ENCODE results near the gene PDE3A.

The PDE3A gene

GRCh38 chr12:20523658-20524057, 155.3 kb downstream of the PDE3A start:
- Histone ChIP-seq H4K91ac (ENCODE audit: low read depth, low read length, poor library complexity) (no peak overlapping the region), H3K36me3 (replicated peaks in 1 of 2; ENCODE audit: control insufficient read depth in 2 of 2, insufficient read depth in 2 of 2, low read length in 2 of 2) (peaks cover 0 to 1% of the 10 kb centered on the region in 2 donors), H2AFZ (ENCODE audit: low read length) (no peak overlapping the region), H2AK5ac (ENCODE audit: low read depth, low read length) (no peak overlapping the region), H3K4me1 (ENCODE audit: control insufficient read depth in 2 of 2, insufficient read depth in 1 of 2, low read depth in 1 of 2, low read length in 2 of 2) (peaks cover 0 to 5% of the 10 kb centered on the region in 2 donors), H3K23ac (ENCODE audit: low read depth, low read length, poor library complexity) (no peak overlapping the region), H2BK120ac (ENCODE audit: low read depth, low read length) (no peak overlapping the region), H3K27me3 (ENCODE audit: control insufficient read depth in 3 of 3, insufficient read depth in 3 of 3, low read depth in 1 of 3, low read length in 3 of 3) (no peaks in the 10 kb centered on the region), H2BK15ac (ENCODE audit: low read length) (no peak overlapping the region), H3K14ac (ENCODE audit: low read length) (no peak overlapping the region), H2BK12ac (ENCODE audit: low read length) (no peak overlapping the region), H3K4ac (ENCODE audit: low read length) (no peak overlapping the region), H2BK5ac (ENCODE audit: low read length) (no peak overlapping the region), H3K4me2 (ENCODE audit: insufficient read depth, low read length, poor library complexity, severe bottlenecking) (no peak overlapping the region), H3K9ac (ENCODE audit: low read depth, low read length, poor library complexity) (no peak overlapping the region), H4K8ac (ENCODE audit: low read depth, low read length) (no peak overlapping the region), H3K18ac (ENCODE audit: low read length) (no peak overlapping the region), H3K4me3 (ENCODE audit: low read length in 2 of 2) (no peak overlapping the region), H3K27ac (replicated peaks; ENCODE audit: low read length) (no peak overlapping the region), H3K79me1 (ENCODE audit: low read depth, low read length) (no peaks in the 10 kb centered on the region), H3K9me3 (replicated peaks in 1 of 2; ENCODE audit: control insufficient read depth in 2 of 2, insufficient read depth in 1 of 2, low read depth in 1 of 2, low read length in 2 of 2) (no peaks in the 10 kb centered on the region)
- DNase-seq (ENCODE audit: low spot score), result no peak
- WGBS, 2 donors (ENCODE audit: extremely low coverage in 2 of 2, insufficient read length in 2 of 2, insufficient replicate concordance in 1 of 2), result no CpG with 5 or more reads among the region's 2 CpGs

- H3K4ac ChIP-seq (ENCODE audit: low read length), result no peak overlapping the region
- no peak overlapping the region for H3K27ac ChIP-seq (replicated peaks; ENCODE audit: low read length)
- H3K4me1 ChIP-seq (ENCODE audit: control insufficient read depth in 2 of 2, insufficient read depth in 1 of 2, low read depth in 1 of 2, low read length in 2 of 2), result peaks cover 0 to 5% of the 10 kb centered on the region in 2 donors
- no CpG with 5 or more reads among the region's 5 CpGs for WGBS, 2 donors (ENCODE audit: extremely low coverage in 2 of 2, insufficient read length in 2 of 2, insufficient replicate concordance in 1 of 2)
- no peak overlapping the region for H2AFZ ChIP-seq (ENCODE audit: low read length)
- H3K79me1 ChIP-seq (ENCODE audit: low read depth, low read length), result no peaks in the 10 kb centered on the region
- no peak overlapping the region for H3K4me2 ChIP-seq (ENCODE audit: insufficient read depth, low read length, poor library complexity, severe bottlenecking)
- no peak overlapping the region for H3K4me3 ChIP-seq (ENCODE audit: low read length in 2 of 2)
- H2BK15ac ChIP-seq (ENCODE audit: low read length), result no peak overlapping the region
- H3K27me3 ChIP-seq (ENCODE audit: control insufficient read depth in 3 of 3, insufficient read depth in 3 of 3, low read depth in 1 of 3, low read length in 3 of 3), result no peaks in the 10 kb centered on the region
- no peak overlapping the region for H4K91ac ChIP-seq (ENCODE audit: low read depth, low read length, poor library complexity)
- no peak overlapping the region for H3K18ac ChIP-seq (ENCODE audit: low read length)
- no peak overlapping the region for H4K8ac ChIP-seq (ENCODE audit: low read depth, low read length)
- H3K9me3 ChIP-seq (replicated peaks in 1 of 2; ENCODE audit: control insufficient read depth in 2 of 2, insufficient read depth in 1 of 2, low read depth in 1 of 2, low read length in 2 of 2), result no peaks in the 10 kb centered on the region
- no peak overlapping the region for H2AK5ac ChIP-seq (ENCODE audit: low read depth, low read length)
- no peak for DNase-seq (ENCODE audit: low spot score)
- H2BK12ac ChIP-seq (ENCODE audit: low read length), result no peak overlapping the region
- no peak overlapping the region for H3K14ac ChIP-seq (ENCODE audit: low read length)
- peaks cover 0 to 1% of the 10 kb centered on the region in 2 donors for H3K36me3 ChIP-seq (replicated peaks in 1 of 2; ENCODE audit: control insufficient read depth in 2 of 2, insufficient read depth in 2 of 2, low read length in 2 of 2)
- no peak overlapping the region for H2BK5ac ChIP-seq (ENCODE audit: low read length)
- no peak overlapping the region for H3K9ac ChIP-seq (ENCODE audit: low read depth, low read length, poor library complexity)
- no peak overlapping the region for H2BK120ac ChIP-seq (ENCODE audit: low read depth, low read length)
- H3K23ac ChIP-seq (ENCODE audit: low read depth, low read length, poor library complexity), result no peak overlapping the region
Measured at GRCh38 chr12:20524113-20524512, 155.8 kb downstream of the PDE3A start.

DNA sequence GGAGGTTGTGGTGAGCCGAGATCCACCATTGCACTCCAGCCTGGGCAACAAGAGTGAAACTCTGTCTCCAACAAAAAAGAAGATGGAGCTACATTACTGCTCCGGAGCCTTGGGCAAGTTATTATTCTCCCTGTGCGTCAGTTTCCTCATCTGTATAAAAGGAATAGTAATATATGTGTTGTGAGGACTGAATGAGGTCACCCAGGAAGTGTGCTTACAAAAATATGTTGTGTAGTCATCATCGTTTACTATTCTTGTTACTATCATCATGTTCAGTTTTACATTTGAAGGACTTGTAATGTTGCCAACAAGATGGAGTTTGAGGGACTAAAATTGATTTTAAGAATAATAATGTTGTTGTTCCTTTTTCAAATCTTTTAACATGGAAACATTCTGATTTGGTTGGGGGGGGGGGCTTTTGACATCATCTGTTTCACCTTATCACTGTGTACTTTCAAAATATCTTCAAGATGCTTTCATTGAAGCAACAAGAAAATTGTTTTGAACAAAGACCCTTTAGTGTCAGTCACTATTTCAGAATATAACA, 156.8 kb downstream of the PDE3A start:
- Histone ChIP-seq H2AK5ac (ENCODE audit: low read depth, low read length) (no peak overlapping the region), H3K4ac (ENCODE audit: low read length) (no peak overlapping the region), H3K27ac (replicated peaks; ENCODE audit: low read length) (no peak overlapping the region), H3K4me1 (ENCODE audit: control insufficient read depth in 2 of 2, insufficient read depth in 1 of 2, low read depth in 1 of 2, low read length in 2 of 2) (peaks cover 0 to 5% of the 10 kb centered on the region in 2 donors), H2BK12ac (ENCODE audit: low read length) (no peak overlapping the region), H3K4me2 (ENCODE audit: insufficient read depth, low read length, poor library complexity, severe bottlenecking) (no peak overlapping the region), H3K18ac (ENCODE audit: low read length) (no peak overlapping the region), H3K9ac (ENCODE audit: low read depth, low read length, poor library complexity) (no peak overlapping the region), H3K36me3 (replicated peaks in 1 of 2; ENCODE audit: control insufficient read depth in 2 of 2, insufficient read depth in 2 of 2, low read length in 2 of 2) (peaks cover 0 to 1% of the 10 kb centered on the region in 2 donors), H4K91ac (ENCODE audit: low read depth, low read length, poor library complexity) (no peak overlapping the region), H2BK120ac (ENCODE audit: low read depth, low read length) (no peak overlapping the region), H2BK5ac (ENCODE audit: low read length) (no peak overlapping the region), H3K79me1 (ENCODE audit: low read depth, low read length) (no peaks in the 10 kb centered on the region), H2AFZ (ENCODE audit: low read length) (no peak overlapping the region), H3K9me3 (replicated peaks in 1 of 2; ENCODE audit: control insufficient read depth in 2 of 2, insufficient read depth in 1 of 2, low read depth in 1 of 2, low read length in 2 of 2) (no peaks in the 10 kb centered on the region), H3K14ac (ENCODE audit: low read length) (no peak overlapping the region), H3K27me3 (ENCODE audit: control insufficient read depth in 3 of 3, insufficient read depth in 3 of 3, low read depth in 1 of 3, low read length in 3 of 3) (no peaks in the 10 kb centered on the region), H3K4me3 (ENCODE audit: low read length in 2 of 2) (no peak overlapping the region), H3K23ac (ENCODE audit: low read depth, low read length, poor library complexity) (no peak overlapping the region), H2BK15ac (ENCODE audit: low read length) (no peak overlapping the region), H4K8ac (ENCODE audit: low read depth, low read length) (no peak overlapping the region)
- no peak for DNase-seq (ENCODE audit: low spot score)
- no CpG with 5 or more reads among the region's 4 CpGs for WGBS, 2 donors (ENCODE audit: extremely low coverage in 2 of 2, insufficient read length in 2 of 2, insufficient replicate concordance in 1 of 2)

DNA sequence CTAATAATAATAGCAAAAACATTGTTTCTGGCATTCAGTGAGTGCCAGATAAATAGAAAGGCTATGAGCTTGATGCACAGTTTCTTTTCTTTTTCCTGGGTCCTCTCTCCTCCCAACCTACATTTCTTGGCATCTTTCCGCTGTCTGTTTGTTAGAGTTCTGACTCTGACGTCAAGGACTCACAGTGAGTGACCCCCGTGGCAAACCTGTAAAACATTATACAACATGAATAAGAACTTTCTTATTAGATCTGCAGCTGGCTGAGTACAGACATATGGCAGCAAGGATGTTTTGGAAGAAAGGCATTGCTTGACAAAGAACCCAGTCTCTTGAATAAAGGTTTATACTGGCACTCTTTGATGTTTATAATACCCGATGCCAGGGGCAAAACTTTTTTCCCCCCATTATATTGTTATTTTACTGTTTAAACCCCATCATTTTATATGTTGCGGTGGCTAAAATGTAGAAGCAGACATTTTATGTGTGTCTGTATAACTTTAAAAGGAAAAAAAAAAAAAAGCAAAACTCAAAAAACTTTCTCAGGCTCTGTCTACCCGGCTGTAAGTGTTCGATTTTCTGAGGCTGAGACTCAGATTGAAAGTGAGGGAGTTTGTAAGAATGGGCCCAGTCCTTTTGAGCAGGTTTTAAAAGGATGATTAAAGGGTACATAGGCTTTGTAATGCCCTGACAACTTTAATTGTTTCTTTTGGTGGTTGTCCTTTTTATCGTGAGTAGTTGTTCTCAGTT, 159.3 kb downstream of the PDE3A start:
- Histone ChIP-seq H2AFZ (ENCODE audit: low read length) (peak overlapping the region; percentile 72), H2BK12ac (ENCODE audit: low read length) (no peak overlapping the region), H3K4ac (ENCODE audit: low read length) (no peak overlapping the region), H3K4me3 (ENCODE audit: low read length in 2 of 2) (no peak overlapping the region), H3K4me1 (ENCODE audit: control insufficient read depth in 2 of 2, insufficient read depth in 1 of 2, low read depth in 1 of 2, low read length in 2 of 2) (peaks cover 0 to 5% of the 10 kb centered on the region in 2 donors), H3K27me3 (ENCODE audit: control insufficient read depth in 3 of 3, insufficient read depth in 3 of 3, low read depth in 1 of 3, low read length in 3 of 3) (no peaks in the 10 kb centered on the region), H4K8ac (ENCODE audit: low read depth, low read length) (no peak overlapping the region), H3K18ac (ENCODE audit: low read length) (no peak overlapping the region), H3K4me2 (ENCODE audit: insufficient read depth, low read length, poor library complexity, severe bottlenecking) (no peak overlapping the region), H3K79me1 (ENCODE audit: low read depth, low read length) (no peaks in the 10 kb centered on the region), H3K23ac (ENCODE audit: low read depth, low read length, poor library complexity) (no peak overlapping the region), H2BK5ac (ENCODE audit: low read length) (no peak overlapping the region), H2AK5ac (ENCODE audit: low read depth, low read length) (no peak overlapping the region), H2BK120ac (ENCODE audit: low read depth, low read length) (no peak overlapping the region), H3K9ac (ENCODE audit: low read depth, low read length, poor library complexity) (no peak overlapping the region), H3K27ac (replicated peaks; ENCODE audit: low read length) (no peak overlapping the region), H2BK15ac (ENCODE audit: low read length) (no peak overlapping the region), H3K36me3 (replicated peaks in 1 of 2; ENCODE audit: control insufficient read depth in 2 of 2, insufficient read depth in 2 of 2, low read length in 2 of 2) (no peaks in the 10 kb centered on the region), H3K14ac (ENCODE audit: low read length) (no peak overlapping the region), H3K9me3 (replicated peaks in 1 of 2; ENCODE audit: control insufficient read depth in 2 of 2, insufficient read depth in 1 of 2, low read depth in 1 of 2, low read length in 2 of 2) (no peaks in the 10 kb centered on the region), H4K91ac (ENCODE audit: low read depth, low read length, poor library complexity) (no peak overlapping the region)
- WGBS, 2 donors (ENCODE audit: extremely low coverage in 2 of 2, insufficient read length in 2 of 2, insufficient replicate concordance in 1 of 2), result no CpG with 5 or more reads among the region's 8 CpGs
- no peak for DNase-seq (ENCODE audit: low spot score)

Data from neuronal stem cell (in vitro differentiated cells).